Measurements from ENCODE around the gene DOCK1.

DOCK1 gene

GRCh38 chr10:127118034-127118433, 212.8 kb downstream of the DOCK1 start:
- TF ChIP-seq ZFX (IDR thresholded peaks at IDR 0.05) (no peak), CTCF (conservative IDR thresholded peaks at IDR 0.05) (no peak)
- no peak overlapping the region for H3K27ac ChIP-seq

DNA sequence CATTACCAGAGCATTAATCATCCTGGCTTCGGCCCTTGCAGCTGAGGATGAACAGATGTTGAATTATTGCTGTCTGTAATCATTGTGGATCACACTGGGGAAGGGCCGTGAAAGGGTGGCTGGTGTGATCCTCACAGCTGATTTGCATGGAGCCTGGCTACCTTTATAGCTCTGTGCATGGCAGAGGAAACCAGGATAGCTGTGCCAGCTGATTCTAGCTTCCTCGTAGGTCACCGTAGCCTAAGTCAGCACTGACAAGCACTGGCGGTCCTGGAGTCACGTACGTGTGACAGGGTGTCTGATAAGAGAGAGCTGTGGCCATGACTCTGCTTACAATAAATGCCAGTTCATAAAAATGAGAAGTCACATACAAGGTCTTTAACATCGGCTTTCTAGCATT, 214.7 kb downstream of the DOCK1 start:
- TF ChIP-seq CTCF (conservative IDR thresholded peaks at IDR 0.05) (no peak), ZFX (IDR thresholded peaks at IDR 0.05) (no peak)
- H3K27ac ChIP-seq, result no peak overlapping the region

- no peak overlapping the region for H3K27ac ChIP-seq
- TF ChIP-seq CTCF (conservative IDR thresholded peaks at IDR 0.05) (no peak), ZFX (IDR thresholded peaks at IDR 0.05) (no peak)
Observed at GRCh38 chr10:127122831-127123230, 217.6 kb downstream of the DOCK1 start.

- H3K27ac ChIP-seq, result no peak overlapping the region
- no peak for TF ChIP-seq CTCF (conservative IDR thresholded peaks at IDR 0.05)
- no peak for TF ChIP-seq ZFX (IDR thresholded peaks at IDR 0.05)
Observed at GRCh38 chr10:127123626-127124025, 218.4 kb downstream of the DOCK1 start.

DNA sequence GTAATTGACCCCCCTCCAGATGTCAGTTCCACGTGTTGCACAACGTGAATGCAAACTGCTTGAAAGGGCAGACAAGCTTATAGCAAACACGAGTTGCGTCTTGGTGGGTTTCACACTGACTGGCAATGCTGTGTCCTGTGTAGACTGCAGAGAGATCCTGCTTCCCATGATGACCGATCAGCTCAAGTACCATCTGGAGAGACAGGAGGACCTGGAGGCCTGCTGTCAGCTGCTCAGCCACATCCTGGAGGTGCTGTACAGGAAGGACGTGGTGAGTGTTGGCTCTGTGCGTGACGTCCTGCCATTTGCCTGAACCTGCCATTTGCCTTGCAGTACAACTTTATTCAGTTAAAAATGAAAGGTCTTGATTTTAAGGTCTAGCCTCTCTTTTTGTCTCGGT, 220.1 kb downstream of the DOCK1 start:
- no peak for TF ChIP-seq CTCF (conservative IDR thresholded peaks at IDR 0.05)
- TF ChIP-seq ZFX (IDR thresholded peaks at IDR 0.05), result no peak
- H3K27ac ChIP-seq, result no peak overlapping the region

DNA sequence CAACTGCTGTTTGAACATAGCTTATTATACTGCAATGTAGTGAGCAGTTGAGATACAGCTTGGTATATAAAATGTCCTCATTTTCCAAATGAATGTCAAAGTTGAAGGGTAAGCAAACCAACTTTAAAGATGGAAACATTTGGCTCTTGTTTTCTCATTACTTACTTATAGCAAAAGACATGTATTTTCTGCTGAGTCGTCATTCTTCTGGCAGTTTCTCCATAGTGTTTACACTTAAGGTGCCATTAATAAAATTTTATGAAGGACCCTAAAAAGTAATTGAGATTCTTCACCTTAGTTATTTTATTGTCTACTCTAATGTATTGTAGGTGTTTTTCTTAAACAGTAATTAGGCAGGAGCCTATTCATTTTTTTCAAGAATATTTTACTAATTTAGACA, 222.6 kb downstream of the DOCK1 start:
- TF ChIP-seq CTCF (conservative IDR thresholded peaks at IDR 0.05), result no peak

GRCh38 chr10:127129104-127129503, 223.9 kb downstream of the DOCK1 start:
- no peak for TF ChIP-seq ZFX (IDR thresholded peaks at IDR 0.05)
- no peak for TF ChIP-seq CTCF (conservative IDR thresholded peaks at IDR 0.05)

More for the DNA sequence above, 222.6 kb downstream of the DOCK1 start:
- no peak overlapping the region for H3K27ac ChIP-seq

More at GRCh38 chr10:127129104-127129503, 223.9 kb downstream of the DOCK1 start:
- H3K27ac ChIP-seq, result no peak overlapping the region

Measured in C4-2B (cell line).